ENCODE results near the gene EFNB2.

EFNB2 gene

DNA sequence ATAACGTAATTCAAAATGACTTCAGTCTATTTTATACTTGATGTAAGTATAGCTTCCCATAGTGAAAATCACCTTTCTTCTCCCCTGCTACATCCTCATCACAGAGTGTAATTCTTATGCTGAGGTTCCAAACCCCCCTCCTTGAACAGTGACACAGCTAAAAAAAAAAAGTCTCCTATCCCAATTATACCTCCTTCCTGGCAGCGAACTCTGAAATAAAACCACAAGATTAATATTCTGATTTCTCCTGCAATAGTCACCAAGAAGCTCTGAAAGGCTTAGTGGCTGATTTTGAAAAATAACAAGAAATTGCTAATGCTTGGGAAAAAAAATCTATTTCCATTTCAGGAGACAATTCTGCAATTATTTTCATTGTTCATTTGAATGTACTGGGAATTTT is 36.3 kb downstream of the EFNB2 start:
- DNase-seq, result no peak

- no peak for DNase-seq
Observed at GRCh38 chr13:106498571-106498970, 36.9 kb downstream of the EFNB2 start.

GRCh38 chr13:106498158-106498557 is 37.3 kb downstream of the EFNB2 start:
- DNase-seq, result no peak

GRCh38 chr13:106497079-106497478 is 38.4 kb downstream of the EFNB2 start:
- no peak for DNase-seq

DNA sequence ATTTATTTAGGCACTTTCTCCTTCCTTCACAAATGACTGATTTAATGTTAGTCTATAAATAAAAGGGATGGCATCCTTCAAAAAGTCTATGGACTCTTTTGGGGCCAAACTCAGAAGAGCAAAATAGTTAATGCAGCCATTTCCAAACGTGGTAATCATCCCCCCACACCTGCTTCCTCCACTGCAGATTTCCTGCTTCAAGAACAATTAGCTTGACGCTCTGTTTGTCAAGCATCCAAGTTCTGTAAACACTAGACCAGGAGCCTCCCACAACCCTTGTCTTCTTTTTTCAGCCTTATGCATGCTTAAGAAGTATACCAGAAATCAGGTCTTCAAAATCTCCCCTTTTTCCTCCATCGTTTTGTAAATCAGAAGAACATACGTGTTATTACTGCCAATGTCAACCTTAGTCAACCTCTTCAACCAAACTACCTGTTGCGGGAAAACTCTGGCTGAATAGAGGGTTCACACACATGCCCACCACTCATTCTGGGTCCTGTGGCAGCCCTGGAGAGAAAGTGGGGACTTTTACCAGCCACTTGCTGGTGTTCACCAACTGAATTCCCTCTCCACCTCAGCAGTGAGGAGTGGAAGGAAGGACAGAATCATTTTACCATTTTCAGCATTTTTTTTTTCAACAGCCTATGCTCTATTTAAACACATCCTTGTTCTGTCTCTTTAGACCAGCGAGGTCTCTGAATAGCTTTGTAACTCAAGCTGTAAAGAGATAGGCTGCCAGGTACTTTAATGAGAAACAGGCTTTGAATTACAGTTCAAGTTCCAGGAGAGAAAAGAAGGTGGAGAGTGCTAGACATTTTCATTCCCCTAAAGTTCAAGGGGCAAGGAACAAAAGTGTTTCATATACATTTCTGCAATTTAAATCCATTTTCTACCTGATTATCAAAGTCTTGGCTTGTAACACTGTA is 39.1 kb downstream of the EFNB2 start:
- no peak for DNase-seq

GRCh38 chr13:106494936-106495335 is 40.5 kb downstream of the EFNB2 start:
- DNase-seq, result no peak

GRCh38 chr13:106494506-106494905 is 41.0 kb downstream of the EFNB2 start:
- DNase-seq, result no peak

GRCh38 chr13:106493533-106494220 is 41.8 kb downstream of the EFNB2 start:
- DNase-seq, result no peak

- no peak for DNase-seq
Observed at GRCh38 chr13:106492588-106493475, 42.6 kb downstream of the EFNB2 start.

- no peak for DNase-seq
Observed at GRCh38 chr13:106491928-106492587, 43.4 kb downstream of the EFNB2 start.

DNA sequence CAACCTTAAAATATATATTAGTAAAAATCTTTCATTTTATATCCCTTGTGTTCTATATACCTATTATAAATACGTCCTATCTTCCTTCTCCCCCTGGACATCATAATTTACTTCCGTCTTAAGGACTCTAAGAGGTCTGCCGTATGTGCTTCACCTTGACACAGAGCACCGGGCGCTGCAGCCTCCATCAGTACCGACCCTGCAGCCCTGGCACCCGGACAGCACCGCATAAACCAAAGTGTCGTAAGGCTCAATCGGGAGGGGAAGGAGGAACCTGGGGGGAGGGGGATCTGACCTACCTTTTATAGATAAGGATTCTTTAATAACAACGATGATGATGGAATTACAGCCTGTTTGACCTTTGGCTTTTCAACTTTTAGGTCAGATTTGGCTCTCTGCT is 44.0 kb downstream of the EFNB2 start:
- DNase-seq, result no peak

- no peak for DNase-seq
Observed at GRCh38 chr13:106490569-106491321, 44.7 kb downstream of the EFNB2 start.

GRCh38 chr13:106489849-106490568 is 45.5 kb downstream of the EFNB2 start:
- no peak for DNase-seq

DNA sequence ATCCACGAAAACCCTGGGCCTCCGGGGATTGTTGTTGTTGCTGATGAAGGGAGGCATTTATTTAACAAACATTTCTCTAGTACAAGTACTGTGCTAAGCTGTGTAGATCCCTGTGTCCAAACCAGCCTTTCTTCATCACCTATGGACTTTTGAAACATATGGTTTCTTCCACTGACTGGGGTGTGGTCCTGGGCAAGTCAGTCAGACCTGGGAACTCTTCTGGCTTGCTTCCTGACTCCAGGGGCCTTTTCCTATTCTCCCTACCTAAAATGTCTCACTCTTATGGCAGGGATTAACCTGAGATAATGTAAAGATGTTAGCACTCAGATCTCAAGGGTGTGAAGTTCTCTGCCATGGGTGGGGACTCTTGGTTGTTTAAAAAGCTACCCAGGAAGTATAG is 46.8 kb downstream of the EFNB2 start:
- DNase-seq, result no peak

DNA sequence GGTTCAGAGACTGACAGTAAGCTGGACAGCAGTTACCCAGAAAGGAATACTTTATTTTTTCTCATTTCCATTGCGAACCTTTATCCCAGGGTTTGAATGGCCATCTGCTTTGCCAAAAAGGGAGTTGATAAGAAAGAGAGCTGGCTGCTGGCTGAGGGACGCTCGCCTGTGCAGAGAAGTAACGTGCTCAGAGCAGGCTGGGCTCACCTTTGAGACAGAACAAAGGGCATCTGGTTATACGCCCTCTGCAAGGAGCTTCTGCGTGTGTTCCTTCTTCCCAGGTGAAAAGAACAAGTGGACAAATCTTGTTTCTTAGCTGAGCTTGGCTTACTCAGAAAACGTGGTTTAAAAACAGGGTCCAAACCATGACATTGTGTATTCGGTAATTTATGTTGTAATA is 47.4 kb downstream of the EFNB2 start:
- DNase-seq, result no peak

DNA sequence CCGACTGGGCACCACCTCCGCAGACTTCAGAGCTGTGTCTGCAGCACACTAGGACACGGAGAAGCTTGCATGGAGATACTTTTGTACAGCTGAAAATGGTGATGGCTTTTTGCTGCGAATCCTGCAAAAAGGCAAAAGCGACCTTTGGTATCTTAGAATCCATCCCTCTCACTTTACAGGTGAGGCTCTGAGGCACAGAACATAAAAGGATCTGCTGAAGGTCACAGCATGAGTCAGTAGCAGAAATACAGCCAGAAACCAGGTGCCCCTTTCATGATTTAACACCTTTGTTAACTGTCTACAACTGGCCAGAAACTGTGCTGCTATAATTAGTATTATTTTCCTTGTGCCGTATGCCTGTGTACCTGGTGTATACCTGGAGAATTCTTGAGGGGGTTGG is 48.3 kb downstream of the EFNB2 start:
- no peak for DNase-seq

- no peak for DNase-seq
Observed at GRCh38 chr13:106486287-106486686, 49.2 kb downstream of the EFNB2 start.

- no peak for DNase-seq
Observed at GRCh38 chr13:106484537-106485193, 50.8 kb downstream of the EFNB2 start.

- no peak for DNase-seq
Observed at GRCh38 chr13:106484084-106484483, 51.4 kb downstream of the EFNB2 start.

DNA sequence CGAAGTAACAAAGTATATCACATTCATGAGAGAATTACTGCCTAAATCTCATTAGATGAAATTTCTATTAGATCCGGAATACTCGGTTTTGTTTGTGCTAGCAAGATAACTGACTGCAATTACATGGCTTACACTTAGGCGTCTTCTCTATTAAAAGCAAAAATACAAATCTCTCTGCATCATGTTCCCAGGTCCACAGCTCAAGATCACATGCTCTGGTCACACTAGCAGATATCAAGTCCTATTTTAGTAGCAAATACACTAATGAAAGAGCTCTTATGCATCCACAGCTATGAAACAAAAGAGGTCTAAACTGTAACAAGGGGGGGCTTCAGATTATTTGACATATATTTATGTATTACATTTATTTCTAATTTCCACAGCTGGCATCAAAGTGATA is 53.5 kb downstream of the EFNB2 start:
- no peak for DNase-seq
